ENCODE measurements around the gene MACROD2.

Gene MACROD2

DNA sequence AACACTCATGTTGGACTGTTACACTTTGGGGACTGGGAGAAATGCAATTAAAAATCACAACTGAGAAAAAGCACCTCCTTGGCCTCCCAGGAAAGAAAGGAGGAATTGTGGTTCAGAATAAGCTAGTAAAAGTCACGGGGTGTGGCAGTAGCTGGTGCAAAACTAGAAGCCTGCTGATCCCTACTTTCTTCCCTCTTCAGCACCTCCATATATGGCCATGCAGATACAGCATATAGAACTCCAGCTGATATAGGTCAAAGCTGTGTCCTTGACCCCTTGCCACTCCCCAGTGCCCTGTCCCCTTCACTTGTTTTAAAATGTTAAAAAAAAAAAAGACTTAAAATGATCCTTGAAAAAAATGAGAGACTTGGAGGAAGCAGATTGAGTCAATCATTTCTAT, 347.6 kb downstream of the MACROD2 start:
- no peak for DNase-seq

DNA sequence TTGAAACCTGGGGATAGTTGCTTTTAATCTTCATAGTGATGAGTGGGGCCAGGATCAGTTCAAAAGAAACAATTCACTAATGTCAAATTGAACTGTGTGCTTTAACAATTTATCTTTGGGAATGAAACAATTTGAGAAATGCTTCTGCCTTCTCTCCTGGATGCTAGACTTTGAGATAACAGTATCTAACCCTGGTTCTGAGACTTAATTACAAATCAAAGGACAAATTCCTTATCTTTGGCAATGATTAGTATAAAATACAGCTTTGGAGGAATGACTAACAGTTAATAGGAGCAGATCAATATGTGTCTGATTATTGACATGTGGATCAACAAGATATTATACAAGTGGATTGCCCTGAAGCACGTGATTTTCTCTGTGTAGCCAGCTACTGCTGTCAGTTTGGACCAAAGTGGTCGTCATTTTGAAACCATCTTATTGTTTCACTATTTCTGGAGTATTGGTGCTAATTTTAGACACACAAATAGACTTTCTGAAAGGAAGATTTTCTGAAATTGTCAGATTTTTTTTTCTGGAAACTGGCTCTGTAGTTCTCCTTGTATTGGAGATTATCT, 348.3 kb downstream of the MACROD2 start:
- no peak for DNase-seq

- DNase-seq, result peak; percentile 44
These were observed 349.4 kb downstream of the MACROD2 start for GRCh38 chr20:14344746-14345145.

DNA sequence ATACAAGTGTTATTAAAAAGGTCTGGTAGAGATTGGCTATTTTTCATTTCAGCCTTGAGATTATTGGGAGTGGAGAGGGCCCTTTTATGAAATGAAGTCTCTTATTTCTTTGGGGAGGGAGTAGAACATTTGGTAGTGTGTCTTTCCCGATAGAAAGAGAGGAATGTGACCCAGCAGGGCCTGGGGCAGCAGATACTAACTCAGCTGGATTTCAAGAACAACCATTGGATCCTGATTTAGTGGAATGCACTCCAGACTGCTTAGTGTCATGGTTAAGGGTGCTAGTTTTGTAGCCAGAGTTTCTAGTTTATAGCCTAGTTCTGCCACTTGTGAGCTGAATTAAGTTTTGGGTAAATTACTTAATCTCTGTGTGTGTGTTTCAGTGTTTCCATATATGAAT, 360.5 kb downstream of the MACROD2 start:
- no peak for DNase-seq

- DNase-seq, result no peak
These were observed 365.1 kb downstream of the MACROD2 start for GRCh38 chr20:14360416-14360815.

- no peak for DNase-seq
These were observed 366.4 kb downstream of the MACROD2 start for GRCh38 chr20:14361509-14362345.

GRCh38 chr20:14374196-14374595, 378.9 kb downstream of the MACROD2 start:
- DNase-seq, result no peak

DNA sequence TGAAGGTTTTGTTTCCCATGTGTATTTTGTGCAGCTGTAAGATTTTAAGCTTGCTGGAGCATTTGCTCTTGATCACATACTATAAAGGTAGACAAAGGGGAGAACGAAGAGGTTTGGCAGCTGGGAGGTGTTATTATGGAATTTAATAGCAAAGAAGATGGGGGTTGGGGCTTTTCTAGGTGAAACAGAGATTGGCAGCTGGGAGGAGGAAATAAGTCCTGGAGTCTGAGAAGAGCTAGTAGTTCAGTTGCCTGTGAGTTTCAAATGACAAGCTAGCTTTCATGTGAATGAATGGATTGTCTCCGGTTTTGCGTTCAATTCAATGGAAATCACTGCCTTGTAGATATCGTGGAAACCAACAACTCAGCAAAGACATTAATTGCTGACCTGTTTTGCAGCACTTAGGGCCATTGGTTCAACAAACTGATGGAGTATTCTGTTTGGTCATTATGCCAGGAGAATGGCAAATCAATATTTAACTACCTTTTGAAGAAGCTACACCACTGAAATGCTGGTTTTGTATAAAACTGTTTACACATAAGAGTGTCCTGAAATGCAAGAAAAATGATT, 380.2 kb downstream of the MACROD2 start:
- peak; percentile 78 for DNase-seq

- no peak for DNase-seq
These were observed 383.0 kb downstream of the MACROD2 start for GRCh38 chr20:14378326-14378725.

GRCh38 chr20:14383335-14383734, 388.0 kb downstream of the MACROD2 start:
- DNase-seq, result no peak

DNA sequence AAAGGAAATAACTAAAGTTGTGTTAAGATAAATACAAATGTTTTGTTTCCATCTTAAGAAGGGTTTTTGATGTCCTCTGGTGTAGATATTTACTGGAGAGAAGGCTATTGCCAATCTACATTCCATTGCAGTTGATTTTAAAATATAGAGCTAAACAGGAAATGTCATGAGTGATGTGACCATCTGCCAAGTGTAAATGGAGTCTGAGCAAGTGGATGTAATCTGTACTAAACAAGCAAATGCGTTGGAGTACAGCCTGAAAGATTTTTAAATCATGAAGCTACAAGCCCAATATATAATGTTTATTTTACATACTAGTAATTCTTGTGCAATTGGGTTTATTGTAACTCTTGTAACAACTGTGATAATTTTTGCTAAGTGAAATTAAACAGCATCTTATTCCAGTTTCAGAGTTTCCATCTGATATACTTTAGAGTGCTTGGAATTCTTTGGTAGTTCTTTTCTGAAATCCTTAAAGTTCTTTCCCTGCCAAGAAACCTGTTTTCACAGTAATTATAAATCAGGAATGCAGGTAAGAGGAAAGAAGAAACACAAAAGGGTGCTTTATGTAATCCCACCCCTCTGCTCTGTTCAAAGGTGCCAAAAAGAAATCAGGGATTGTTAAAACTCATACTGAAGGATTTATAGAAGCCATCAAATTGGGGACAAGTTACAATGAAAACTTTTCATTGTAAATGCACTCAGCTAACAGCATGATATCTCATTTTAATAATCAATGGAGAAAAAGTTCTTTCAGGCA, 389.3 kb downstream of the MACROD2 start:
- DNase-seq, result no peak

GRCh38 chr20:14385176-14385740, 389.9 kb downstream of the MACROD2 start:
- no peak for DNase-seq

DNA sequence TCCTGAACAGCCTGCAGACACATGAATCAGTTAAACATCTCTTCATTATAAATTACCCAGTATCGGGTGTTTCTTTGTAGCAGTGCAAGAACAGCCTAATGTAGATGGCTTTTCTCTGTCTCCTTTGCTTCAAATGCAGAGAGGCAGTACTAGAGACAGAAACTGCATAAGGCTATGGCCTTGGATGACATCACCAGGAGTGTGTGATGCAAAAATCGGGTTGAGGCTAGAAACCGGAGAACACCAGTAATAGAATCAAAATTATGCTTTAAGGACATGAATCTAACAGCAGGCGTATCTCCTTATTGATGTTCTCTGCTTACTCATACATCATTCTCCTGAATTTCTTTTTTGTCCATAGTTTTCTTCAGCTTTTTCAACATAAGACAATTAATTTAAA, 391.4 kb downstream of the MACROD2 start:
- no peak for DNase-seq

- DNase-seq, result peak; percentile 76
These were observed 406.3 kb downstream of the MACROD2 start for GRCh38 chr20:14401479-14402138.

DNA sequence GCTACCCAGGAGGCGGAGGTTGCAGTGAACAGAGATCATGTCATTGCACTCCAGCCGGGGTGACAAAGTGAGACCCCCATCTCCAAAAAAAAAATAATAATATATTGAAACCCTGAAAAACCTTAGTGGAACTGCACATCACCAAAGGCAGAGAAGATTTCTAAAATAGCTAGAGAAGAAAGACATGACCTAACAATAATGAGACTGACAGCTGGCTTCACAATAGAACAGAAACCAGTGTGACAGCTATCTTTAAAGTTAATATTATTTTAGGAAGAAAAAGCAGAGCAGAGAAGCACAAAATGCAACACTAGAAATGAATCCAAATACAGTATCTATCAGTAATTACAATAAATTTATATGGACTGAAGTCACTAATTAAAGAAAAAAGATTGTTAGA, 409.2 kb downstream of the MACROD2 start:
- no peak for DNase-seq

GRCh38 chr20:14406495-14406894, 411.2 kb downstream of the MACROD2 start:
- DNase-seq, result no peak

DNA sequence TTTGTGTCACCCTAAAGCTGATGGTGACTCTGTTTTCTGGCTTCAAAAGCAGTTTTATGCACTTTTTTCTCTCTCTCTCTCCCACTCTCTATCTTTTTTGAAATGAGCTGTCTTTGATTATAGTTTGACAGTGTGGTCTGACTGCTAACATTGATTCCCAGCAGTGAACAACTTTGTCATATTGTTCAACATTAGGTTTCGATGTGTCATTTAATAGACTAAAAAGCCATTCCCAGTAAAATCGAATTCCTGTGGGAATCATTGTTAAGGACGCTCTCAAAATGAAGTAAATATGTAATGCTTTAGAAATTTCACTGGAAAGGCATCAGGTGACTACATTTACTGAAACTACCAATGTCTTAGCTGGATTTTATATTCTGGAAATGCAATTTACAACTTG, 412.0 kb downstream of the MACROD2 start:
- DNase-seq, result no peak

DNA sequence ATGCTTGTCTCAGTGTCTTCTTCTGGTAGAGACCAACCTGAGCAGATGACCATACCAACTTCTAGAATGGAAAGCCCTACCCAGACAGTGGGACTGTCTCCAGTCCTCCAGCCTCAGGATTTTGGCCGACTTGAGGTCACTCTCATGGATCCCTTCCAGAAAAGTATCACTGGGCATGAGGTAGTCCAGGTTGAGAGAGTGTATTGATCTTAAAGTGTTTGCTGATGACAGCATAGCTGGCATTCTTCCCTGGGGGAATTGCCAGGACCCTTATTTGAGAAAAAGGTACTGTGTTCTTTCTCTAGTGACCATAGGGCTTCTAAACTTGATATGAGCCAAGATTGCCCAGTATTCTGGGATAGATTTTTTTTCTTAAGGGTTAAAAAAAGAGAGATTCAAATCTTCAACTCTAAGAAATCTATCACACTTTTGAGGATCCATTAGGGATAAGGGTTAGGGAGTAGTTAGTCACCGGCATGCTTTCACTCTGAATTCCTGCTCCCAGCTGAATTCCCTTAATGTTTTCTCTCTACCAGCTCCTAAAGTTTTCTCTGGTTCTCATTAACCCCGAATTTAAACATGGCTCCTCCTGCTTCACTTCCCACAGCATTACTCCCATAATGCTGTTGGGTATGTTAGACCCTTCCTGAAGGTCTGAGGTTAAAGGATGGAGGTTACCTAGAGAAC, 415.7 kb downstream of the MACROD2 start:
- DNase-seq, result no peak

GRCh38 chr20:14412065-14412681, 416.9 kb downstream of the MACROD2 start:
- no peak for DNase-seq

DNA sequence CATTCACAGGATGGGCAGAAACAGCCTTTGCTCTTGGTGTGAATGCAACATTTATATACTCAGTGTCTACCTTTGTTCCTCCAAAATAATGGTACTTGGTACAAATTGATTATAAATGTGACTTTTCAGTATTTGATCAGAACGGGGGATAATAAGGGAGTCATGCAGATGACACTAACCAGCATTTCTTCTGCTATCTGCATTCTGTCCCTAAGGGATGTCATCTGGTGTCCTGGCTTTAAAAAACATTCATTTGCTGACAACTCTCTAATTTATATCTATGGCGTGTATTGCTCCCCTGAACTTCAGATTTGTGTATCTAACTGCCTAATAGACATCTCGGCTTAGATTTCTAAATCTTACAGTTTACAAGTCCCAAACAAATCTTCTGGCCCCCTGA, 418.5 kb downstream of the MACROD2 start:
- no peak for DNase-seq

- no peak for DNase-seq
These were observed 419.2 kb downstream of the MACROD2 start for GRCh38 chr20:14414560-14414959.

DNA sequence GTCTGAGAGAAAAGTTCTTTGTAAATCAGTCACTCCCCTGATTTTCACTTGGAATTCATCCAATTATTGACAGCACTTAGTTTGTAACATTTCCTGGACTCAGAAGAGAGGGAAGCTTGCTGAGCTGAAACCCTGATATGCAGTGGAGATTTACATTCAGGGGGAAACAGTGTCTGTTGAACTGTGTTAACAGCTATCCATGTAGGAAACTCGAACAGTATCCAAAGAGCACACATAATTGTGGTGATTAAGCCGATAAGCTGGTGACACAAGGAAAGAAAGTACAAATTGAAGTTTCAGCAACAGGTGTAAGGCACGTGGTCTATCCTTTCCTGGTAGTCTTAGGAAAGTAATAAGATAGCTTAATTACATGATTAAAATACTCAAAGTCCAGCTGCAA, 420.2 kb downstream of the MACROD2 start:
- DNase-seq, result peak; percentile 76
